ENCODE results near the gene FAM3D.

GRCh38 chr3:58683466-58683865 lies 16.9 kb upstream of the FAM3D start:
- TF ChIP-seq EP300 (IDR thresholded peaks at IDR 0.05) (no peak), POLR2A (IDR thresholded peaks at IDR 0.05) (no peak)

Measured in tibial nerve (tissue), 3 donors.